Amniotic stem cell (primary cell): ENCODE data around the gene GABBR2.
"Not testable (repeated sequence)": the region's sequence is repeated elsewhere in the genome, so short reads cannot be mapped to it uniquely, and the experiment has no call there.

Experiments used
- DNase-seq: peaks from one replicate; lab custom pipeline; 2025; lab: John Stamatoyannopoulos, UW

Gene GABBR2

DNA sequence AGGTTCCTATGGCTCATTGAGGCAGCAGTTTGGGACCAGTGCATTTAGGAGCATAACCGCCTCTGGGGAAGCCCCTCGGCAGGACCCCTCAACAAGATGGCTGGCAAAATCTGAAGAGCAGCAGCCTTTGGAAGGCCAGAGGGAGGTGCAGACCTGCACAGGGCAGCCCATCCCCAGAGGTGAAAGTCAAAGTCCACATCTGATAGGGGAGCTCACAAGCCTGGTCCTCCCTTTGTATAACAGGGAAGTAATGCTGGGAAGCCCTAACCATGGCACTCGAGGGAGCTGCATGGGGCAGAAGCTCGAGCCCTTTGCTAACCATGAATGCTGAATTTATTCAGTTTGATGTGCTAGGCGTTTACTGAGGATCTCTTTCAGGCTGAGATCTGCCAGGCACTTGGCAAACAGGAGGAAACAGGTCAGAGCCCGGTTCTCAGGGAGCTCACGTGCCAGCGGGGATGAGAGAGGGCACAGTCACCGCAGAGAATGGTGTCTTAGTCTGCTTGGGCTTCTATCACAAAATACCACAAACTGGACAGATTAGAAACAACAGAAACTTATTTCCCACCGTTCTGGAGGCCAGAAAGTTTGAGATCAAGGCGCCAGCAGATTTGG, 114.1 kb downstream of the GABBR2 start:
- no peak for DNase-seq

DNA sequence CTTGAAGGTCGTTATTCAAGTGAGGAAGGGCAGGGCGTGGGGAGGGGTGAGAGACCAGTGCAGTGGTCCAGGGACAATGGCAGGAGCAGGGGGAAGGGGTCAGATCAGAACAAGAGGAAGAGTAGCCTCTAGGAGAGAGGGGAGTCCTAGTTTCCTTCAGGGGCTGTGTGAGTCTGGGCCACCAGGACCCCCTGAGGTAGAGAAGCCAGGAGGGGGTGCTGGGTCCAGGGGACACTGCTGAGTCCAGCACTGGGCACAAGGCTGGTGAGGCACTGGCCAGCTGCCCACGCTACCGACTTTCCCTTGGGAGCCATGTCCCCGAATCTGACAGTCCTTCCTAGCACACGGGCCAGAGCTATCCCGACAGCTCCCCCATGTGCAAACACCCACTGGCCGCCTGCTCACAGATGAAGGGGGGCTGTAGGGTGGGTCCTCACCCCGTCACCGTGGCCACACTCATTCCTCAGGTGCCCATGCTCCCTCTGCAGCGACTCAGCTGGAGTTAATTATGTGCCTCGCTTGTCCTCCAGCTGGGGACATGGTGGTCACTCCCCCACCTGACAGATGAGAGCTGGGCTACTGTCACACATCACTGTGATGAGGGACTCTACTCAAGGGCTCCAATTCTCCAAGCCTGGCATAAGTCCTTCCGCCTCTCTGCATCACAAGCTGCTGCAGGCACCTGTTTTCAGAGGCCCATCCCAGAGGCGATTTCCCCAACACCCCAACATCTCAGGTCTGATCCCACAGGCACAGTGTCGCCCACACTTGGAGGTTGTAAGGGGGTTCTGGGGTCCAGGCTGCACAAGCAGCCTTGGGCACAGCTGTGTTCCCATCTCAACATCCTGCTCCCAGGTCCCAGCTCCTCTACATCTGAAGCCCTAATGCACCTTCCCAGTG, 115.1 kb downstream of the GABBR2 start:
- no peak for DNase-seq

DNA sequence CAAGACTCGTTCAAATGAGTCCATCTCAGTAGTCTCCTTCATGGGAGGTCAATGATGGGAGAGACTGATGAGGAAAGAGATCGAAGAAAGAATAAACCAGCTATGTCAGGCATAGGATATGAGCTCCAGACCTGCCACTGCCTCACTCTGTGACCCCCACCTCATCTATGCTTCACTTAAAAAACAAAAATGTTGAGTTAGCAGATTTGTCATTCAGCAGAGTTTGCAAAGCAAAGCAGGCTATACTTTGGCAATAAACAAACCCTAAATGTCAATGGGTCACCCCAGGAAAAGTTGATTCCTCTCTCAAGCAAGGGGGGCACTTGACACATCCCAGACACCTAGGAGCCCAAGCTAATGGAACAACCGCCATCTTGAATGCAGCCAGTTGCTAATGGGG, 117.0 kb downstream of the GABBR2 start:
- DNase-seq: no peak

DNA sequence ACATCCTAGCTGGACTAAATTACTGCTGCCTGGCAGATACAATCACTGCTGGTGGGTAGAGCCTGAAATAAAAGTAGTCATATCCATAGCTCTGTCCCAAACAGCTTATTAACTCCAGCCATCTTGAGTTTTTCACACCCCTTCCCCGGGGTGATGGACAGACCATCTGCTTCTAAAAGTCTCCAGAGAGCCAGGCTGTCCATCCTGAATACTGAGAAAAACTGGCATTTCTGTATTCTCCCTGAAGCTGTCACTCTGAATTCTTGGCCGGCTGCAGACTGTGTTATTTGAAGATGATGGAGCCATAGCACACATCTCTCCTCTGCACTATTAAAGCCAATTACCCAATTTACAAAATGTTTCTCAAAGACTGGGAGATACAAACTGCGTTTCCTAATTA, 118.6 kb downstream of the GABBR2 start:
- no peak for DNase-seq

DNA sequence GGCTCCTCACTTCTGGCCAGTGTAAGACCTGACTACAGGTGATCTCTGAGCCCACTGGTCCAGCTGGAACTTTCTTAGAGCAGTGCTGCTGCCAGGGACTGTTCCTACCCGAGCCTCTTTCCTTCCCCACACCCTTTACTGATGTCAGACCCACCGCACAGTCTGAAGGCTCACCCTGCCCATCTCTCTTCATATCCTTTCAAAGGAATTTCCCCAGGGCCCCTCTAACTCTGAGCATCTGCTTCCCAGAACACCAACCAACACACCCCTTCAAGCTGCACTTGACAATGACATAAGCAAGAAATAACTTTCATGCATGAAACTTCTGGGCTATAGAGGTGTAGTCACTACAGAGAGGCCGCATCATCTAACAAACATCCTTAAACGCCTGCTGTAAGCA, 119.6 kb downstream of the GABBR2 start:
- DNase-seq: no peak

DNA sequence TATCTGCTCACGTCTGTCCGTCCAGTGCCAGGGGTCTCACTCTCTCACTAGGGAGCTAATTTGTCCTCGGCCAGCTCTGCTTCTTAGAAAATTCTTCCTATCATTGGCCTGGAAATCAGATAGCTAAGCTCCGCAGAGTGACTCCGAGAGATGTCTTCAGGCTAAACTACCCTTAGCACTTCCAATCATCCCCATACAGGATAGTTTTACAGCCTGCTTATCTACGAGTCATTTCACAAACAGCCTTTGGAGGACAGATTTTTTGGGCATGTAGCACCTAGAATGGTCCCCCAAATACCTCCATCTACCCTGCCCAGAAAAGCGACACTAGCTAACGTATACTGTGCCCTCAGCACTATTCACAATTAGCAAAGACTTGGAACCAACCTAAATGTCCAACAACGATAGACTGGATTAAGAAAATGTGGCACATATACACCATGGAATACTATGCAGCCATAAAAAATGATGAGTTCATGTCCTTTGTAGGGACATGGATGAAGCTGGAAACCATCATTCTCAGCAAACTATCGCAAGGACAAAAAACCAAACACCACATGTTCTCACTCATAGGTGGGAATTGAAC, 123.8 kb downstream of the GABBR2 start:
- not testable (repeated sequence) for DNase-seq

DNA sequence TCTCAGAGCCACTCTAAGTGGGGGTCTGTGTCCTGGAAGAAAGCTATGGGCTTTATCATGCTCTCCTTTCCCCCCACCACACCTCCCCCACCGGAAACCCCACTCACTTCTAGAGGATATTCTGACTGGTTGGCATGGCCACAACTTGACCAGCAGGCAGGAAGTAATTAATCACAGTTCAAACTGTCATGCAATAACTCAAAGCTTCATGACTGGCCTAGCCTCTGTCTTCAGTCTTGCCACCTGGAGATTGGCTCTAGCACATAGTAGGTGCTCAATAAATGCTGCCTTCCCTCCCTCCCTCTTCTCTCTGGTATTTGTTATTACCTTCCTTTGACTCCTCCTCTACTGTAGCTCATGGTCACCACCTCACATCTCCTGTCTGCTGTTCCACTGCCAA, 124.7 kb downstream of the GABBR2 start:
- no peak for DNase-seq

DNA sequence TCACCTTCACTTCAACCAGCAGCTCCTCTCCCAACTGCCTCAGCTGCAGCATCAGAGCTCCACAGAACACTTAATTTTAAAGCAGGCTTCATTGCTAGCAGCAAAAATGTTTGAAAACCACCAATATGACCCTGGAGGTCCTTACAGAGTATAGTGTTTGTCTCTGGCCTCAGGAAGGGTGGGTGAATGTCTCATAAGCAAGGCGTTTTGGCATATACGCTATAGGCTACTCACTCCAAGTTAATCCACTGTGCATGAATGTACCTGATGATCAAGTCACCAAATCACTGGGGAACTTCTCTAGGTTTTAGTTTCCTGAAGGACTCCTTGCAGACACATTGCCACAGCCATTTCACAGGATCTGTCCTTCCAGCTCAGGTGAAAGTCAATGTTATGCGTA, 125.3 kb downstream of the GABBR2 start:
- no peak for DNase-seq

DNA sequence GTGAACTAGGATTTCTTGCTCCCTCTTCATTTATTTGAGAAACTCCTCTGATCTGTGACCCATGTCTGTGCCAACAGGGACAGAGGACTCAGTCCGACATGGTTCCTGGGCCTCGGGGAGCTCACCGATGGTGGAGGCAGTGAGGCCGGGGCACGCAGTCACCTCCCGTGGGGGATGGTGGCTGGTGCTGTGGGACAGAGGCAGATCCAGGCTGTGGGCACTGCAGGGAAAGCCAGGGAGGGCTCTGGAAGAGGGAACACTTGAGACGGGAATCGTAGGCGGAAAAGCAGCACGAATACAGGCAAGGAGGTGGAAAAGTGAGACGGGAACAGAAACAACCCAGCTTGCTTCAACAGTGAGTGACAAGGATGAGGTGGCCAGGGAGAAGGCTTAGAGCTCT, 127.8 kb downstream of the GABBR2 start:
- DNase-seq: no peak

DNA sequence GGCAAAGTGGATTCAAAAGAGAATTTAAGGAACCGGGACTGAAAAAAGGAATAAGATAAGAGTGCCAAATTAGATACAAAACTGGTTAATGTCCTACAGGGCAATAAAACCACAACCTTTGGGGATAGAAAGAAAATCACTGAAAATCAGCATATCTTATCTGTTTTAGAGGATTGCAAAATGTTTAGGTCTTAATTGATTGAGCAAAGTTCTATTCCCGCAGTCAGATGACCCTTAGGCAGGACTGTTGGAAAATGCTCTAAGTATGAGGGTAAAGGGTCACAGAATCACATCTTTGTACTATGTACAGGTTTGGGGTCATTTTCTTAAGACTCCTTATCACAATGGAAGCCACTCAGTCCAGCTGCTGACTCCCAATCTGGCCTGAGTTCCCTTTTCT, 129.0 kb downstream of the GABBR2 start:
- DNase-seq: no peak

DNA sequence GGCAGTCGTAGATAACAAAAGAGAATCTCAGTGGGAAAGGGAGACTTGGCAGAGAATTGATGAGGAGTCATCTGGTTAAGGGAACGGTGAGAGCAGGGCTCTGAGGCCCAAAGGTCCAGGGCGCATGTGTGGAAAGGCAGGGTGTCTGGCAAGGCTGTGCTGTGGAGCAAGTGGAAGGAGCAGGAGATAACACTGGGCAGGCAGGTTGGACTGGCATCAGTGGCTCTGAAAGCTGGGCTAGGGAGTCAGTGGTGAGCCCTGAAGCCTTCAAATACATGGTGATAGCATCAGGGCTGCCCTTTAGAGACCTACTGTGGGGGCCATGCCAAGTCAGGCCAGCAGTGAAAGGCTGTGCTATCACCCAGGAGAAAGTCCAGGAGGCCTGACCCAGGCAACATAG, 131.3 kb downstream of the GABBR2 start:
- no peak for DNase-seq

DNA sequence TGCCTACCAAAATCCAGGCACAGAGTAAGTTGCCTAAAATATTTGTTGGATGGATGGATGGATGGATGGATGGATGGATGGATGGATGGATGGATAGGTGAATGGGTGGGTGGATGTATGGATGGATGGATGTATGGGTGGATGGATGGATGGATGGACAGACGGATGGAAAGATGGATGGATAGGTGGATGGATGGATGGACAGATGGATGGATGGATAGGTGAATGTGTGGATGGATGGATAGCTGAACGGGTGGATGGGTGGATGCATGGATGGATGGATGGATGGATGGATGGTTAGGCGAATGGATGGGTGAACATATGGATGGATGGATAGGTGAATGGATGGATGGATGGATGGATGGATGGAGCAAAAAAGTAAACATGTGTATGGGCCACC, 131.9 kb downstream of the GABBR2 start:
- DNase-seq: no peak

DNA sequence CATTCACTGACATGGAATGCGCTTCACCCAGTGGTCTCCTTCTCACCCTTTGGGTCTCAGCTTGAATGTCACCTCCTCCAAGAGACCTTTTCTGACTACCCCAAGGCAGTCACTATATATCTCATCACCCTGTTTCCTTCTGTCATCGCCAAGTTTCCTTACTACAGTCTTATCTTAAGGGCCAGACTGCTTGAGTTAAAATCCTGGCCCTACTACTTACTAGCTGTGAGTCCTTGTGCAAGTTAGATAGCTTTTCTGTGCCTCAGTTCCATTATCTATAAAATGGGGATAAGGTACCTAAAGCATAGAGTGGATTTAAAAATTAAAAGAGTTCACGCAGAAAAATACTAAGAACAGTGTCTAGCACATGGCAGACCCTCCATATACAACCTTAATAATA, 132.4 kb downstream of the GABBR2 start:
- no peak for DNase-seq

DNA sequence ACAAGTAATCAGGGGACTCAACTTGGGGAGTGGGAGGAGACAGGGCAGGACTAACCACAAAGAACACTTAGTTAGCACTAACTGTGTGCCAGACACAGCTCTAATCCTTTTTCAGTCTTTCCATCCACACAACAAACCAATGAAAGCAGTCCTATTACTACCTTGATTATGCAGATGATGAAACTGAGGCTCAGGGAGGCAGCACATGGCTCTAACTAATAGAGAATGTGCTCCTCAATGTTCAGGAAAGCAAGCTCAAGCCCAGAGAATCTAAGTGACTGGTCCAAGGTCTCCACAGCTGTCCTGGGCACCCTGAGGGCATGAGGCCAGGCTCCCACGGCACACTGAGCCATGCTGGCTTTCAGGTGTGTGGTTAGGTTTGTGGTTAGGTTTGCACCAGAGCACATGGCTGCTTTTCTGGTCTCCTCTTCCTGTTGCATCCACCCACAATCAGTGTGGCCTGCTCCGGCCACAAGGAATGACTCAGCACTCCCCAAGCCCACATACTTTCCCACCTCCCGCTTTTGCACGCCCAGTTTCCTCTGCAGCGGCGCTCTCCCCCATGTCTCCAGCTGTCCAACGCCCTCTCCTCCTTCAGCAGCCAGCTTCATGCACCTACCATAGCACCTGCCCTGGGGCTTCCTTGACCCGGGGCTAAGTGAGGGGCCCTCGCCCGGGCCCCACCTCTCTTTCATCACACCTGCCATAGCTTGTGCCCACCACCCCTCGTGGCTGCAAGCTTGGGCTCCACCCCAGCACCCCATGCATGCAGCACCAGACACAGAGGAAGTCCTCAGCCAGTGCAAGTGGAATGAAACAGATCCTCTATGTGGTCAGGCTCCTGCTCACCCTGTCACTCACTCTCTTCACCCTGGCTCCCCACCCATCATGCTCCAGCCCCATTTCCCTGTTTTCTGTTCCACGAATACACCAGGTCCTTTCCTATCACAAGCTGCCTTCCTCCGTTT, 133.1 kb downstream of the GABBR2 start:
- DNase-seq: no peak

DNA sequence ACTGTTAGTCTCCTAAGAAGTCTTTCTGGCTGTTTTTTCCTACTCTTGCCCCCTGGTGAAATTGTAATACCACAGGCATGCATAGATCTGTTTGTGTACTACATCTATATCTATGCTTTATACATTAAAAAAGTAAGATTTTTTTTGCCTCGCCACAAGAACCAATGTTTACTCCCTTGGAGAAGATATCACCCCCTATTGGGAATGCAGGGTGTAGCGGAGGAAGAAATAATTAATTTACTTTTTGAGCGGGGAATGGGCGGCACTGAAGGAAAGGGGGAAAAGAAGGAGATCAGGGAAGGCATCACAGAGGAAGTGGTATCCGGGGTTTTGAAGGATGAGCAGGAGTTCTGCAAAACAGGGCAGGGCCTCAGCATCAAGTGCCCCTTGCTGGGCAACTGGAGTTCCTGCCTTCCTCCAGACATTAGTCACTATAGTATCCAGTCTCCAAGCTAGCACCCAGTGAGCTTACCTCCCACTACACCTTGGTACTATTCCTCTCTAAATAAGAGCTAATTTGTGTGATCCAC, 134.9 kb downstream of the GABBR2 start:
- DNase-seq: no peak

DNA sequence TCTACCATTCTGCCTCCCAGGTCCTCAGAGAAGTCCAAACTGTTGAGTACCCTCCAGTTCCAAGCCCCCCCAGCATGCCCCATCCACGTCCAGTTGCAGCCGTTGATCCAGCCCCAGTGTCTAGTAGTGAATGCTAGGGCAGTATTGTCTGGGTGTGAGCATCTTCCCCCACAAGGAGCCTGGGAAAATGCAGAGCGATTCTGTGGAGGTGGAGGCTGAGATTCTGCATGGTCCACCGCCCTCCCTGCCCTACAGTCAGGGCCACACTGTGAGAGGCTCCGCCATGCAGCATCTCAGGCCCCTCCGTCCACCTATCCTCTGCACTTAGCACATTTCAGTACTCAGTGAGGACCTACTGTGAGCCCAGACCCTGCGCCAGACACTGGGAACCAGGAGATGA, 135.9 kb downstream of the GABBR2 start:
- DNase-seq: no peak

DNA sequence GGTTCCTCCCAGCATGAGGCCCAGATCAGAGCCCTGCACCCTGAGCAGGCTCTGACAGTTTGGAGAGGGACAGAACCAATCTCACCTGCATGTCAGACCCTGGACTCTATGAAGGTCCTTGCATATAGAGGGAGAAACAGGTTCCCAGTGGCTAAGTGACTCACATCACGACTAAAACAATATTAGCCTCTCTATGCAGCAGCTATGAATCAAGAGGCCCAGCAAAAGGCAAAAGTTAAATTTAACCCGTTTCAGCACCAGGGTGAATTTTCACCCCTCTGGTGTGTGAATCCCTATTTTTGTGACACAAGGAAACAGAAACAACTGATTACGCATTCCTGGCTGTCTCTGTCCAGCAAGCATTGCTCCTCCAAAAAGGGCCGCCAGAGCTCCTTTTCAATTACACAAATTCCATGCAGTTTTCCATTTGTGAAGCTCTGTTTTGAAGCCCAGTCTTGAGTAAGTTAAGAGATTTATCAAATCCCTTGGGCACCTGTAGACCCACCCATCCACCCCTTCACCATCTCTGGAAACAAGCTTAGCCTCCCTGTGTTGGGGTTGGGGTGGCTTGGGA, 136.6 kb downstream of the GABBR2 start:
- no peak for DNase-seq

DNA sequence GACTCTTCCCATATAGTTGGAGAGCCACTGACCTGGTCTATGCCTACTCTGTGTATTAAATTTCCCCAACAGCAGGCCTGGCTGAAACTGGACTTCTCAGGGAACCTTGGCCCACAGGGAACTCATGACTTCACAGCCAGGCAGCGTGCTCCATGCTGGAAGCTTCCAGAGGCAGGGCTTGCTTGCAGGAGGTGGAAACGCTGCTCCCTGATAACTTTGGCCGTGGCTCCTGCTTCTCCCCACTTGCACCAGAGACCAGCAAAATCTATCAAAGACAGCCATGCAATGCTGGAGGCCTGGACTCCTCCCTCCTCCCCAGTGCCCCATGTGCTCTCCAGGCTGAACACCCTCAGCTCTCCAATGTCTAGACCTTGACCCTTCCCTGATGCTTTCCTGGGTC, 137.1 kb downstream of the GABBR2 start:
- no peak for DNase-seq

DNA sequence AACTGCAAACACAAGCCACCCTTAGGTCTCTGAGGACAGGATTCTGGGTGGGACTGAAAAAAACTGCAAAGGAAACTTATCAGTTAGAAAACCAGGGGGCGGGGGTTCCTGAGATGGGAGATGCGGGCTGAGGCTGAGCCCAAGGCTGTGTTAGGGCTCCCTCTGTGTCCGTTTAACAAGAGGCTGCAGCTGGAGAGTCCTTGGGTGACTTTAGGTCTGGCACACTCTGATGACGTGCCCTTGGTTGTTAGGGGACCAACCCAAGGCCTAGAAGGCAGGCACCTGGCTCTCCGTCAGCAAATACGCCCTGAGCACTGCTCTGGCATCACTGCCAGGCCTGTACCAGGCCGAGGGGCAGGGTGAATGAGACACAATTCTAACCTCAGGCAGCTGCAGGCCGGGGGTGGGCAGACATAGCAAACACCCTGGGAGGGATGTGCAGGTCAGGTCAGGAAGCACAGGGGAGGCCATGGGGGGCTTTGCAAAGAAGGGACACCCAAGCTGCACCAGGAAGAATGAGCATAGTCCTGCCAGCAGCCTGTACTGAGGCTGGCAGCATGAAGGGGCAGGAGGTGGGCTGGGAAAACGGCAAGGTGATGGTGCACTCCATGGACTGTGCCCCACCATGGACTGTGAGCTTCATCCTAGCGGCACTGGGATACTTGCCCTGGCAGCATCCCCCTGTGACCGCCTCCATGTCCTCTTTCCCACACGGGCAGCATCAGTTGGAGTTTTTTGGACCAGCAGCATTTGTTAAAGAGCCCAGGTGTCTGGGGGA, 137.9 kb downstream of the GABBR2 start:
- no peak for DNase-seq

DNA sequence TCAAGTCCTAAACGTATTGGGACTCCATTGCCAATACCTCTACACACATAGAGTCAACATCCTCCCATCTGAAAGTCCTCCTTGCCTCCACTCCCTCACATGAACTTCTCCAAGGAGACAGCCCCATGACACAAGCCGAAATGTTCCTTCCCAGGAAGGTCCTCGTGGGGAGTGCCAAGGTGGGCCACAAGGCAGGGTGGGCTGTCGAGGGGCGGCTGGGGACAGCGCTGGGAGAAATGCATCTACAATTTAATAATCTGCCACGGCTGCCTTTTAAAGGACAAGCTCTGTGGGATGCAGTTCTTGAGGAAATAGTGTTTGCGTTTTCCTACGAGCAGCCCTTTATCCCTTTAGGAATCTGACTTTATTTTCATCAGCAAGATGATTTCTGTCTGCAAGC, 138.7 kb downstream of the GABBR2 start:
- no peak for DNase-seq

DNA sequence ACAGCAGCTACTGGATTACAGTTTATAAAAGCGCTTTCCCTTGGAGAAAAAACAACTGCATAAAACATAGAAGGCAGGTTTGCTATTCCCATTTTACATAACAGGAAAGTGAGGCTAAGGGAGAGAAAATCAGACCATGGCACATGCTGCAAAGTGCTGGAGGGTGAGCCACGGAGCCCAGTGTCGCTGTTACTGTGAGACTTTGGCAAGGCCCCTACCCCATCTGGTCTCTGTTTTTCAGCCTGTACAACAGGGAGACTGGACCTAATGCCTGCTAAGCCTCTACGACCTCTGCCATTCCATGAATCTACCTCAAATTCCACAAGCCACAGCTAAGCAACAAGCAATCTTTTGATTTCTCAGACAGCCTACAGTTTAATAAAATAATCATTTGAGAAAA, 139.2 kb downstream of the GABBR2 start:
- no peak for DNase-seq
